Posterior vena cava (tissue), 2 donors: ENCODE results near the gene LY6G5B. TPM values are rescaled to one million over a fixed set of nuclear protein-coding genes. Genes with fewer than 3 reads are reported as not detected.

Experiments used
- microRNA-seq, 2 donors: library from miRNA; unstranded; fragments of <30 nt; microRNA quantifications; one replicate each; pipeline ENCODE4 v1.2.0, GENCODE V29; 2020 to 2021; ENCODE audit warnings: borderline microRNAs expressed in 2 of 2
- total RNA-seq, 2 donors: library from RNA; stranded (reverse); fragmentation: NEBNext Ultra II Directional; extraction: Animal tissue kit (Norgen Biotek cat#: 25700); gene quantifications; one replicate each; pipeline ENCODE4 v1.2.1, GENCODE V29; 2021
- donor health status: DM: yes; HTN: yes; CAD: no.
- donor health status: DM: yes; HTN: yes; CAD: no.

LY6G5B gene
- total RNA-seq, 2 donors from 2014 or later = 9.5 to 9.8 TPM

Small RNA genes lying within 50 kb of the gene (microRNA-seq; reads per million reads assigned to microRNA genes)
- gene MIR4646 = 0.26 to 0.65 reads per million in 2 donors
- 0 reads per million in 2 donors for gene MIR6832

Other genes starting within 250 kb of the LY6G5B start
- gene MICB, start 171.8 kb upstream of the LY6G5B start, total RNA-seq = 1 to 10 TPM; 2.9 to 4.1 TPM
- not detected for gene MCCD1, start 141.0 kb upstream of the LY6G5B start, total RNA-seq
- gene DDX39B, start 128.0 kb upstream of the LY6G5B start, total RNA-seq = 100 to 1,000 TPM; 165 to 180 TPM
- gene ATP6V1G2, start 123.4 kb upstream of the LY6G5B start, total RNA-seq = 1 to 10 TPM in 1 of 2 donors, under 1 TPM in 1; 0.43 to 1.2 TPM
- gene NFKBIL1, start 122.4 kb upstream of the LY6G5B start, total RNA-seq = 10 to 100 TPM; 12.0 to 13.2 TPM
- gene LTA, start 97.7 kb upstream of the LY6G5B start, total RNA-seq = not detected
- gene TNF, start 94.4 kb upstream of the LY6G5B start, total RNA-seq = under 1 TPM; 0.81 to 0.93 TPM
- gene LTB, start 87.6 kb upstream of the LY6G5B start, total RNA-seq = 1 to 10 TPM in 1 of 2 donors, under 1 TPM in 1; 0.90 to 1.6 TPM
- gene LST1, start 83.7 kb upstream of the LY6G5B start, total RNA-seq = 10 to 100 TPM in 1 of 2 donors, 1 to 10 TPM in 1; 9.2 to 24.8 TPM
- not detected for gene NCR3, start 77.0 kb upstream of the LY6G5B start, total RNA-seq
- 10 to 100 TPM; 18.1 to 68.7 TPM for gene AIF1, start 54.7 kb upstream of the LY6G5B start, total RNA-seq
- 100 to 1,000 TPM; 119 to 133 TPM for gene PRRC2A, start 49.3 kb upstream of the LY6G5B start, total RNA-seq
- 100 to 1,000 TPM; 146 to 193 TPM for gene BAG6, start 17.3 kb upstream of the LY6G5B start, total RNA-seq
- gene APOM, start 14.1 kb upstream of the LY6G5B start, total RNA-seq = 1 to 10 TPM in 1 of 2 donors, under 1 TPM in 1; 0.60 to 1.2 TPM
- gene C6orf47, start 9.2 kb upstream of the LY6G5B start, total RNA-seq = 10 to 100 TPM; 18.8 to 19.3 TPM
- gene GPANK1, start 5.0 kb upstream of the LY6G5B start, total RNA-seq = 10 to 100 TPM in 1 of 2 donors, 1 to 10 TPM in 1; 7.8 to 10.1 TPM
- gene CSNK2B, start 3.9 kb upstream of the LY6G5B start, total RNA-seq = 10 to 100 TPM; 85.2 to 90.4 TPM
- gene LY6G5C, start 11.1 kb downstream of the LY6G5B start, total RNA-seq = 1 to 10 TPM; 1.7 to 1.9 TPM
- 10 to 100 TPM; 38.3 to 39.4 TPM for gene ABHD16A, start 33.3 kb downstream of the LY6G5B start, total RNA-seq
- not detected for gene LY6G6F, start 36.9 kb downstream of the LY6G5B start, total RNA-seq
- gene LY6G6D, start 45.4 kb downstream of the LY6G5B start, total RNA-seq = not detected
- gene LY6G6C, start 51.8 kb downstream of the LY6G5B start, total RNA-seq = not detected
- gene MPIG6B, start 53.4 kb downstream of the LY6G5B start, total RNA-seq = 1 to 10 TPM in 1 of 2 donors, under 1 TPM in 1; 0.52 to 1.1 TPM
- 10 to 100 TPM; 88.3 to 97.4 TPM for gene DDAH2, start 59.3 kb downstream of the LY6G5B start, total RNA-seq
- 100 to 1,000 TPM; 272 to 402 TPM for gene CLIC1, start 66.6 kb downstream of the LY6G5B start, total RNA-seq
- 1 to 10 TPM; 7.7 to 9.8 TPM for gene MSH5, start 70.0 kb downstream of the LY6G5B start, total RNA-seq
- not detected for gene SAPCD1, start 92.7 kb downstream of the LY6G5B start, total RNA-seq
- gene VWA7, start 107.4 kb downstream of the LY6G5B start, total RNA-seq = under 1 TPM; 0.37 to 0.48 TPM
- 10 to 100 TPM; 49.0 to 60.8 TPM for gene VARS1, start 125.8 kb downstream of the LY6G5B start, total RNA-seq
- 10 to 100 TPM; 38.7 to 39.7 TPM for gene LSM2, start 137.0 kb downstream of the LY6G5B start, total RNA-seq
- gene HSPA1L, start 145.3 kb downstream of the LY6G5B start, total RNA-seq = 1 to 10 TPM; 1.4 to 1.7 TPM
- gene HSPA1A, start 145.6 kb downstream of the LY6G5B start, total RNA-seq = 100 to 1,000 TPM; 157 to 187 TPM
- 100 to 1,000 TPM in 1 of 2 donors, 10 to 100 TPM in 1; 89.8 to 106 TPM for gene HSPA1B, start 157.8 kb downstream of the LY6G5B start, total RNA-seq
- 10 to 100 TPM; 22.2 to 29.0 TPM for gene NEU1, start 192.8 kb downstream of the LY6G5B start, total RNA-seq
- gene SLC44A4, start 209.0 kb downstream of the LY6G5B start, total RNA-seq = under 1 TPM; 0.33 to 0.65 TPM
- gene EHMT2, start 227.7 kb downstream of the LY6G5B start, total RNA-seq = 10 to 100 TPM; 24.0 to 26.8 TPM
- 1 to 10 TPM; 3.6 to 4.2 TPM for gene ZBTB12, start 232.1 kb downstream of the LY6G5B start, total RNA-seq